ENCODE results near the gene CHD5. TPM values are rescaled to one million over a fixed set of nuclear protein-coding genes. Genes with fewer than 3 reads are reported as not detected.
A peak's percentile ranks its signal among the peaks of the same experiment; 100 is the strongest.

The CHD5 gene
- total RNA-seq, 2 donors from 2014 or later = 0.07 to 2.0 TPM

- no peaks in the 10 kb centered on the region for H3K27me3 ChIP-seq
- TF ChIP-seq CTCF (IDR thresholded peaks at IDR 0.05) = no peak
- no peak overlapping the region for H3K4me3 ChIP-seq
- no peaks in the 10 kb centered on the region for H3K9me3 ChIP-seq
- no peak for DNase-seq (ENCODE audit: low spot score)
- H3K4me1 ChIP-seq = peaks cover 0 to 28% of the 10 kb centered on the region in 2 donors
- no peak overlapping the region for H3K27ac ChIP-seq
- no peaks in the 10 kb centered on the region for H3K36me3 ChIP-seq
Observed at GRCh38 chr1:6054596-6054995, 125.5 kb downstream of the CHD5 start.

DNA sequence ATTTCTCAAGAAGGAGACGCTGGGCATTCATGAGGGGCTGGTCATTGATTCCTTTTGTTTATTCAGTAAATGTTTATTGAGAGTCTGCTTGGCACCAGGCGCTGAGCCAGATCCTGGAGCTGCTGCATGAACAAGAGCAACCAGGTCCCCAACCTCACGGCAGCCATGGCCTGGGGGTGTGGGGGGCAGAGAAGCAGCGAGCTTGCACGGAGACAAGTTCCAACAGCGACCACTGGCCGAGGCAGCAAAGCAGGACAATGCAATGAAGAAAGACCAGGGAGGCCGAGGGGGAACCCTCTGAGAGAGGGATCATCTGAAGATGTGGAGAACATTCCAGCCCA, 126.9 kb downstream of the CHD5 start:
- DNase-seq (ENCODE audit: low spot score) = no peak

GRCh38 chr1:6052543-6053205, 127.4 kb downstream of the CHD5 start:
- no peak overlapping the region for H3K27ac ChIP-seq
- DNase-seq (ENCODE audit: low spot score) = peak; percentile 62
- peaks cover 0 to 12% of the 10 kb centered on the region in 2 donors for H3K4me1 ChIP-seq
- H3K27me3 ChIP-seq = no peaks in the 10 kb centered on the region
- no peaks in the 10 kb centered on the region for H3K9me3 ChIP-seq
- TF ChIP-seq CTCF (IDR thresholded peaks at IDR 0.05) = peak; percentile 33 to 68
- H3K36me3 ChIP-seq = no peaks in the 10 kb centered on the region
- no peak overlapping the region for H3K4me3 ChIP-seq

More for the DNA sequence above, 126.9 kb downstream of the CHD5 start:
- Histone ChIP-seq H3K4me1 (peaks cover 0 to 17% of the 10 kb centered on the region in 2 donors), H3K9me3 (no peaks in the 10 kb centered on the region), H3K4me3 (no peak overlapping the region), H3K27me3 (no peaks in the 10 kb centered on the region), H3K27ac (no peak overlapping the region), H3K36me3 (no peaks in the 10 kb centered on the region)
- peak in 1 of 2 donors; percentile 4 for TF ChIP-seq CTCF (IDR thresholded peaks at IDR 0.05)

Other genes starting within 250 kb of the CHD5 start
- gene NPHP4, start 187.9 kb downstream of the CHD5 start, total RNA-seq = 1 to 10 TPM; 3.0 to 4.3 TPM
- gene KCNAB2, start 134.4 kb downstream of the CHD5 start, total RNA-seq = 10 to 100 TPM in 1 of 2 donors, 1 to 10 TPM in 1; 9.3 to 14.3 TPM
- gene RPL22, start 19.3 kb upstream of the CHD5 start, total RNA-seq = 100 to 1,000 TPM in 1 of 2 donors, 10 to 100 TPM in 1; 75.4 to 115 TPM
- gene RNF207, start 25.8 kb upstream of the CHD5 start, total RNA-seq = 10 to 100 TPM; 28.9 to 53.0 TPM
- gene ICMT, start 55.6 kb upstream of the CHD5 start, total RNA-seq = 10 to 100 TPM; 71.4 to 74.4 TPM
- not detected for gene HES3, start 63.9 kb upstream of the CHD5 start, total RNA-seq
- 10 to 100 TPM in 1 of 2 donors, 1 to 10 TPM in 1; 7.6 to 17.4 TPM for gene GPR153, start 80.8 kb upstream of the CHD5 start, total RNA-seq
- 10 to 100 TPM in 1 of 2 donors, 1 to 10 TPM in 1; 6.6 to 10.7 TPM for gene ACOT7, start 213.4 kb upstream of the CHD5 start, total RNA-seq
- gene HES2, start 239.6 kb upstream of the CHD5 start, total RNA-seq = not detected
- under 1 TPM in 1 of 2 donors, not detected in 1; 0.47 TPM for gene ESPN, start 244.5 kb upstream of the CHD5 start, total RNA-seq

Measured in right atrium auricular region (tissue), 2 donors.